Kidney glomerular epithelial cell (primary cell): ENCODE results near the gene DDX4.

Source experiments
- DNase-seq: peaks from one replicate; lab custom pipeline; 2025; lab: John Stamatoyannopoulos, UW

Gene DDX4

DNA sequence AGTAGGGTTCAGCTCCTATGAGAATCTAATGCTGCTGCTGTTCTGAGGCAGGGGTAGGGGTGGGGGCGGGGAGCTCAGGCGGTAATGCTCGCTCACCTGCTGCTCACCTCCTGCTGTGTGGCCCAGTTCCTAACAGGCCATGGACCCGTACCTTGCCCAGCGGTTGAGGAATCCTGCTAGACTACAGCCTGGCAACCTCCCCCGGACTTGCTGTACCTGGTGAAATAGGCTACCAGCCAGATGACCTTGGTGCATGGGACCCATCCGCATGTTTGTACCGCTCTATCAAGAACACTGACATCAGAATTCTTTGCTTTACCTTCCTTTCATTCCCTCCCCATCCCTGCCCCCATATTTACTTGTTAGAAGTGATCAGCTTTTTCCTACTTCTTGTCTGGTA, 128.6 kb downstream of the DDX4 start:
- DNase-seq: no peak
